Measurements from ENCODE around the gene NRL. TPM values are rescaled to one million over a fixed set of nuclear protein-coding genes. Genes with fewer than 3 reads are reported as not detected.

Gene NRL
- total RNA-seq, 2 experiments from 2014 or later: 4.6 to 7.5 TPM

DNA sequence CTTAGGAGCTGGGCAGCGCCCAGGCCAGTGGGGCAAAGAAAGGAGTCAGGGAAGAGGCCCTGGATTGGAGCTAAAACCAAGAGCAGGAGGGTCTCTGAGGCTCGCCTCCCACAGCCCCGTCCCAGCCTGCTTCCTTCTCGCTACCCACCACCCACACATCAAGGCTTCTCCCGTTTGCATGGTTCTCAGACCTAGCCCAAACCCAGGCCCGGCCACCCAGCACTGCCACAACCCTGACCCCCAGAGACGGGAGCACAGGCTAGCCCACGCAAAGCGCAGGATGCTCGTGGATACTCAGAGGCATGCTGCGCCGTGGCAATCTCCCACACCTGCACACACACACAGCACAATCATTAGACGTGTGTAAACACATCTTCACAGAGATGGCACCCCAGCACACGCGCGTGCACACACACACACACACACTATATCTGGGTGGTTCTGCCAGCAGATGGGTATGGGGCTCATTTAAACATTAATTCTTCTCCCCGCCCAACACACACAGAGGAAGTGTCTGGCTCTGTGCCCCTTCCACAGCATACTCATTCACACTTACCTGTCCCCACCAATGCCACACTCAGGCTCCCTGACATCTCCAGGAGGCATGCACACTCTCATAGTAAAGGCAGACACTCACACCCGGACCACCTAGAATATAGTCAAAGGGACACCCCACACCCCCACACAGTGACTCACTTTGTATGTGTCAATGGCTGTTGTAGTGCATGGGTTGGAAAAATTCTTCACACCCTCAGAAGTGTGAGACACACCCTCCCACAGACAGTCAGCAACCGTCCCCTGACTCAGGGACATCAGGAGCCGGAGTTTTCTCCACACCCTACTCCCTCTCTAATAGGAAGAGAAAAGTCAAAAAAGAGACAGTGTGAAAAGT, 61.8 kb downstream of the NRL start:
- no peak for DNase-seq (ENCODE audit: low spot score)
- no TSS peak for BruUV-seq (replicated peaks)
- H3K4me1 ChIP-seq (ENCODE audit: insufficient read depth, low read length, poor library complexity, severe bottlenecking): peaks cover 31% of the 10 kb centered on the region
- no peak overlapping the region for H3K27ac ChIP-seq (ENCODE audit: low read depth, low read length, poor library complexity, severe bottlenecking)
- peak overlapping the region; percentile 70 for H3K4me3 ChIP-seq (ENCODE audit: low read depth, low read length, poor library complexity, severe bottlenecking)
- intact Hi-C loops (cut with micrococcal nuclease; ENCODE audit: unreplicated experiment): no loop called here
- TF ChIP-seq, protein P1, sequence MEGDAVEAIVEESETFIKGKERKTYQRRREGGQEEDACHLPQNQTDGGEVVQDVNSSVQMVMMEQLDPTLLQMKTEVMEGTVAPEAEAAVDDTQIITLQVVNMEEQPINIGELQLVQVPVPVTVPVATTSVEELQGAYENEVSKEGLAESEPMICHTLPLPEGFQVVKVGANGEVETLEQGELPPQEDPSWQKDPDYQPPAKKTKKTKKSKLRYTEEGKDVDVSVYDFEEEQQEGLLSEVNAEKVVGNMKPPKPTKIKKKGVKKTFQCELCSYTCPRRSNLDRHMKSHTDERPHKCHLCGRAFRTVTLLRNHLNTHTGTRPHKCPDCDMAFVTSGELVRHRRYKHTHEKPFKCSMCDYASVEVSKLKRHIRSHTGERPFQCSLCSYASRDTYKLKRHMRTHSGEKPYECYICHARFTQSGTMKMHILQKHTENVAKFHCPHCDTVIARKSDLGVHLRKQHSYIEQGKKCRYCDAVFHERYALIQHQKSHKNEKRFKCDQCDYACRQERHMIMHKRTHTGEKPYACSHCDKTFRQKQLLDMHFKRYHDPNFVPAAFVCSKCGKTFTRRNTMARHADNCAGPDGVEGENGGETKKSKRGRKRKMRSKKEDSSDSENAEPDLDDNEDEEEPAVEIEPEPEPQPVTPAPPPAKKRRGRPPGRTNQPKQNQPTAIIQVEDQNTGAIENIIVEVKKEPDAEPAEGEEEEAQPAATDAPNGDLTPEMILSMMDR (conservative IDR thresholded peaks at IDR 0.05; ENCODE audit: low read length): no peak
- no peak for TF ChIP-seq EZH2phosphoT487 (IDR thresholded peaks at IDR 0.05; ENCODE audit: borderline replicate concordance, low read depth, low read length)
- peak overlapping the region; percentile 94 for H3K4me2 ChIP-seq (ENCODE audit: low read length)
- H2AFZ ChIP-seq (ENCODE audit: low read length): no peak overlapping the region
- no peaks in the 10 kb centered on the region for H3K9me3 ChIP-seq (ENCODE audit: low read length)
- ChIA-PET CTCF (ENCODE audit: unreplicated experiment) (interaction anchor here (1.1 kb wide), 1 partner anchor 37 kb away, joined by 3 read pairs; no protein-coding TSS in a partner anchor), POLR2A (interaction anchor here (0.6 to 1.4 kb wide), 2 partner anchors 11 to 38 kb away, joined by 3 read pairs; no protein-coding TSS in a partner anchor)
- H4K20me1 ChIP-seq (ENCODE audit: insufficient read depth, low read length): no peaks in the 10 kb centered on the region
- no peaks in the 10 kb centered on the region for H3K9me2 ChIP-seq (ENCODE audit: insufficient read depth, low read length)
- no peaks in the 10 kb centered on the region for H3K79me2 ChIP-seq (ENCODE audit: insufficient read depth, low read depth, low read length)
- no peaks in the 10 kb centered on the region for H3K36me3 ChIP-seq (ENCODE audit: insufficient read depth, low read length)

DNA sequence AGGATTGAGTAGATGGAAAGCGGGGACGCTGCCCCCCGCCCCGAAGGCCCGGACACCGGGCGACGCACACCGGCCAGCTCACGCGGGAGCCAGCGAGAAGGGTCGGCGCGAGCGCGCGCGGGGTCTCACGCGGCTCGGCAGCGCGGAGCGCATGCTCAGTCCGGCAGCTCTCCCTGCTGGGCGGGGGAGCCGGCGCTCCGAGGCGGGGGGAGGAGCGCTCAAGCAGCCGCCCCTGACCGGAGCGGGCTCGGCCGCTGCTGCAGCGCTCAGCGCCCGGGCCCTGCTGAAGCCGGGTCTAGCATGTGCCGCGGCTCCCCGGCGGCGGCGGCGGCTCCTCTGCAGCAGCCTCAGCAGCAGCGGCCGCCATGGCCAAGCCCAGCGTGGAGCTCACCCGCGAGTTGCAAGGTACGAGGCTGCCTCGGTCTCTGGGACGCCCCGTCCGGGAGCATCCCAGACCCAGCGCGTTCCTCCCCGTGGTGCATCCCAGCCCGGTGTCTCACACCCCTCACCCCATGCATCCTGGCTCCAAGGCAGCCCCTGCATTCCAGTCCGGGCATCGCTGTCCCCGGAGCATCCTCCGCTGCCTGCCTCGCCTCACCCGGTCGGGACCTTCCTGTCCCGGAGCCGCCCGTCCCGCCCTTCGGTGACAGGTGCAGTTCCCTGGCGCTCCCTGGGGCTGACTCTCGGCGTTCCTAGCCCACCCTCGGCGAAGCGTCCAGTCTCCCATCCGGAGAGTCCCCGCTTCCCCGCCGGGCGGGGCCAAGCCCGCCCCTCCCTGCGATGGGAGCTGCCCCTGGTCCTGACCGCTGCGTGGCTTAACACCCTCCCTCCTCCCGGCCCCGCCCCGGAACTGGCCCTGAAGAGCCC, 62.7 kb downstream of the NRL start, which contains the start of gene CARMIL3:
TSS of gene CARMIL3 (plus strand) at position 221 of the 867 bp plus-strand sequence. CDS start at position 366, 145 bp downstream.
- ChIA-PET POLR2A (interaction anchor here (0.6 to 1.4 kb wide), 3 partner anchors 10 to 45 kb away, joined by 3 read pairs; no protein-coding TSS in a partner anchor), CTCF (ENCODE audit: unreplicated experiment) (interaction anchor here (0.6 to 1.1 kb wide), 2 partner anchors 38 to 1075 kb away, joined by 3 read pairs; no protein-coding TSS in a partner anchor)
- H4K20me1 ChIP-seq (ENCODE audit: insufficient read depth, low read length): no peaks in the 10 kb centered on the region
- no peak within 1 kb of the TSS for H3K27ac ChIP-seq (ENCODE audit: low read depth, low read length, poor library complexity, severe bottlenecking)
- H2AFZ ChIP-seq (ENCODE audit: low read length): peak within 1 kb of the TSS; percentile 84
- no peaks in the 10 kb centered on the region for H3K9me3 ChIP-seq (ENCODE audit: low read length)
- peak; percentile 75 for DNase-seq (ENCODE audit: low spot score)
- H3K4me1 ChIP-seq (ENCODE audit: insufficient read depth, low read length, poor library complexity, severe bottlenecking): peaks cover 31% of the 10 kb centered on the region
- no peak for TF ChIP-seq EZH2phosphoT487 (IDR thresholded peaks at IDR 0.05; ENCODE audit: borderline replicate concordance, low read depth, low read length)
- TF ChIP-seq, protein P1 (conservative IDR thresholded peaks at IDR 0.05; ENCODE audit: low read length): no peak
- no peaks in the 10 kb centered on the region for H3K79me2 ChIP-seq (ENCODE audit: insufficient read depth, low read depth, low read length)
- no peaks in the 10 kb centered on the region for H3K9me2 ChIP-seq (ENCODE audit: insufficient read depth, low read length)
- intact Hi-C loops (cut with micrococcal nuclease; ENCODE audit: unreplicated experiment): no loop called here
- H3K4me3 ChIP-seq (ENCODE audit: low read depth, low read length, poor library complexity, severe bottlenecking): peak within 1 kb of the TSS; percentile 70
- H3K36me3 ChIP-seq (ENCODE audit: insufficient read depth, low read length): no peaks in the 10 kb centered on the region
- peak within 1 kb of the TSS; percentile 94 for H3K4me2 ChIP-seq (ENCODE audit: low read length)
- no TSS peak for BruUV-seq (replicated peaks)
